Endothelial cell of umbilical vein (primary cell): ENCODE data around the gene AMN.

Experiments used
- EZH2 ChIP-seq: IDR thresholded peaks from 2 replicates; pipeline ENCODE4 v1.6.1; 2012; ENCODE audit warnings: borderline replicate concordance, low read depth, mild to moderate bottlenecking, moderate library complexity, low read length, inconsistent platforms; ENCODE audit not compliant: severe bottlenecking
- FOS ChIP-seq: IDR thresholded peaks from 2 replicates; pipeline ENCODE4 v1.6.1; 2011; ENCODE audit warnings: mild to moderate bottlenecking, low read length, moderate library complexity, borderline replicate concordance; ENCODE audit not compliant: insufficient read depth
- GATA2 ChIP-seq: IDR thresholded peaks from 2 replicates; pipeline ENCODE4 v1.7.0; 2011; ENCODE audit warnings: low read depth, mild to moderate bottlenecking, moderate library complexity, mixed read lengths, low read length; ENCODE audit not compliant: insufficient read length, insufficient read depth
- JUN ChIP-seq: IDR thresholded peaks from 2 replicates; pipeline ENCODE4 v1.6.1; 2011; ENCODE audit warnings: borderline replicate concordance, low read depth; ENCODE audit not compliant: insufficient read length, insufficient read depth
- MYC ChIP-seq: IDR thresholded peaks from one replicate; pipeline ENCODE4 v1.6.1; 2011; ENCODE audit warnings: mild to moderate bottlenecking, low read depth, low read length
- POLR2A ChIP-seq: IDR thresholded peaks from 2 replicates; pipeline ENCODE4 v1.6.1; 2012; ENCODE audit warnings: low read depth, mild to moderate bottlenecking, control low read depth, low read length
- POLR2AphosphoS5 ChIP-seq: IDR thresholded peaks from 2 replicates; pipeline ENCODE4 v1.6.1; 2012; ENCODE audit warnings: low read depth, mild to moderate bottlenecking, control low read depth, low read length, moderate library complexity; ENCODE audit not compliant: insufficient read depth
- TF ChIP-seq, protein P1 (sequence below), 2 donors: IDR thresholded peaks; 1 replicate in 1 of 2; 2 replicates in 1 of 2; pipeline ENCODE4 v1.5.1; 2011; ENCODE audit warnings: low read length in 2 of 2, mild to moderate bottlenecking in 2 of 2, moderate library complexity in 2 of 2, control low read depth in 1 of 2, inconsistent platforms in 1 of 2, low read depth in 1 of 2; ENCODE audit not compliant: insufficient read depth in 1 of 2; ENCODE audit errors: extremely low read depth in 1 of 2
- TF ChIP-seq, protein P2 (sequence below): IDR thresholded peaks from 2 replicates; pipeline ENCODE4 v1.6.1; 2011; ENCODE audit not compliant: insufficient read depth, insufficient read length

DNA sequence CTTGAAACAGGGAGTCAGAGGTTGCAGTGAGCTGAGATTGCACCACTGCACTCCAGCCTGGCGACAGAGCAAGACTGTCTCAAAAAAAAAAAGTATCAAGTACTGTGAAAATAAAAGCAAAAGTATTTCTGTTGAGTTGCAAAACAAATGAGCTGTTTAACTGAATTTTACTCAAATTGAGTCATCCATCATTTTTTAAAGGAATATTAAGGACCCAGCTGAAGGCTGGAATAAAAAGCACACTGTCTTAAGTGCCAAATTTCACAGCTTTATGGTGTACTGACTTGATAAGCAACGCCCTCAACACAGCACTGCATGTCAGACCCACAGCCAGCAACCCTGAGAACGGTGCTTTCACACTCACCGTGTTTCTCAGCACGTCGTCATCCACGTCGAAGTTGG lies 57.9 kb downstream of the AMN start:
- TF ChIP-seq, protein P1, sequence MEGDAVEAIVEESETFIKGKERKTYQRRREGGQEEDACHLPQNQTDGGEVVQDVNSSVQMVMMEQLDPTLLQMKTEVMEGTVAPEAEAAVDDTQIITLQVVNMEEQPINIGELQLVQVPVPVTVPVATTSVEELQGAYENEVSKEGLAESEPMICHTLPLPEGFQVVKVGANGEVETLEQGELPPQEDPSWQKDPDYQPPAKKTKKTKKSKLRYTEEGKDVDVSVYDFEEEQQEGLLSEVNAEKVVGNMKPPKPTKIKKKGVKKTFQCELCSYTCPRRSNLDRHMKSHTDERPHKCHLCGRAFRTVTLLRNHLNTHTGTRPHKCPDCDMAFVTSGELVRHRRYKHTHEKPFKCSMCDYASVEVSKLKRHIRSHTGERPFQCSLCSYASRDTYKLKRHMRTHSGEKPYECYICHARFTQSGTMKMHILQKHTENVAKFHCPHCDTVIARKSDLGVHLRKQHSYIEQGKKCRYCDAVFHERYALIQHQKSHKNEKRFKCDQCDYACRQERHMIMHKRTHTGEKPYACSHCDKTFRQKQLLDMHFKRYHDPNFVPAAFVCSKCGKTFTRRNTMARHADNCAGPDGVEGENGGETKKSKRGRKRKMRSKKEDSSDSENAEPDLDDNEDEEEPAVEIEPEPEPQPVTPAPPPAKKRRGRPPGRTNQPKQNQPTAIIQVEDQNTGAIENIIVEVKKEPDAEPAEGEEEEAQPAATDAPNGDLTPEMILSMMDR (IDR thresholded peaks at IDR 0.05; ENCODE audit: extremely low read depth in 1 of 2, insufficient read depth in 1 of 2, low read depth in 1 of 2, low read length in 2 of 2) = no peak
- TF ChIP-seq POLR2A (no peak), EZH2 (no peak), FOS (no peak), GATA2 (no peak), POLR2AphosphoS5 (no peak), MYC (no peak), JUN (no peak)
- TF ChIP-seq, protein P2, sequence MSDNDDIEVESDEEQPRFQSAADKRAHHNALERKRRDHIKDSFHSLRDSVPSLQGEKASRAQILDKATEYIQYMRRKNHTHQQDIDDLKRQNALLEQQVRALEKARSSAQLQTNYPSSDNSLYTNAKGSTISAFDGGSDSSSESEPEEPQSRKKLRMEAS = no peak
